ENCODE measurements around the gene EEF1A2. TPM values are rescaled to one million over a fixed set of nuclear protein-coding genes. Genes with fewer than 3 reads are reported as not detected.
A peak's percentile ranks its signal among the peaks of the same experiment; 100 is the strongest.

EEF1A2 gene
- polyA plus RNA-seq, 4 donors: 0.56 to 3.8 (median 1.4) TPM

DNA sequence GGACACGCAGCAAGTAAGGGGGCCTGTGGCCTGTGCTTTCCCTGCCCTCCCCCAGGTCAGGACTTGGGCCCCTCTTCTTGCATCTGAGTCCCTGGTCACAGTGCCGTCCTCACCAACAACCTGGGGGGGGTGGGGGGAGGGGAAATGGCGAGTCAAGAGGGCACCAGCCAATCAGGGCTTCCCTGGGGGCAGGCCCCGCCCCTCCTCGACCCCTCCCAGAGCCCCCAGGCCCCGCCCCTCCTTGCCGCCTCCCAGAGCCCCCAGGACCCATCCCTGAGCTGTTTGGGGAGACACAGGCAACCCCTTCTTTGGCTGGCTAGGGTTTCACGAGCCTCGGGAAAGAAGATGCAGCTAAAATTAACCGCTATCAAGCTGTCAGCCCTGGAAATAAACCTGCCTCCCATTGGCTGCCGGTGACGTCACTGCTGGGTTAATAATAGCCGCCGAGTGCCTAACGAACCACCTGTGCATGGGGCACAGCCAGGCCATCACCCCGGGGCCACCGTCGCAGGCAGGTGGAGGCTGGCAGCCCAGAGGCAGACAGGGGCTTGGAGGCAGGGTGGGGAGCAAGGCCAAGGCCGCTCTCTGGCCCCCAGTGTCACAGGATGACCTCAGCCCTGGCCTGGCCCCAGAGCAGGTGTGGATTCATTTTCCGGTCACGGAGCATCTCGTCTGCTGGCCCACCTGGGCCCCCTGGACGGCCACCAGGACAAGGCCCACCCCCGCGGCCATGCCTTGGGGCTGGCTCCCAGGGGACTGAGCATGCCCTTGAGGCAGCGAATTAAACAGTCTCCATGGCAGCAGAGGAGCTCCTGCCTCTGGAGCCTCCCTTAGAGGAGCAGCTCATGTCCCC, 3.2 kb upstream of the EEF1A2 start:
- no peak for DNase-seq (ENCODE audit: low read depth in 4 of 4, low spot score in 3 of 4)

DNA sequence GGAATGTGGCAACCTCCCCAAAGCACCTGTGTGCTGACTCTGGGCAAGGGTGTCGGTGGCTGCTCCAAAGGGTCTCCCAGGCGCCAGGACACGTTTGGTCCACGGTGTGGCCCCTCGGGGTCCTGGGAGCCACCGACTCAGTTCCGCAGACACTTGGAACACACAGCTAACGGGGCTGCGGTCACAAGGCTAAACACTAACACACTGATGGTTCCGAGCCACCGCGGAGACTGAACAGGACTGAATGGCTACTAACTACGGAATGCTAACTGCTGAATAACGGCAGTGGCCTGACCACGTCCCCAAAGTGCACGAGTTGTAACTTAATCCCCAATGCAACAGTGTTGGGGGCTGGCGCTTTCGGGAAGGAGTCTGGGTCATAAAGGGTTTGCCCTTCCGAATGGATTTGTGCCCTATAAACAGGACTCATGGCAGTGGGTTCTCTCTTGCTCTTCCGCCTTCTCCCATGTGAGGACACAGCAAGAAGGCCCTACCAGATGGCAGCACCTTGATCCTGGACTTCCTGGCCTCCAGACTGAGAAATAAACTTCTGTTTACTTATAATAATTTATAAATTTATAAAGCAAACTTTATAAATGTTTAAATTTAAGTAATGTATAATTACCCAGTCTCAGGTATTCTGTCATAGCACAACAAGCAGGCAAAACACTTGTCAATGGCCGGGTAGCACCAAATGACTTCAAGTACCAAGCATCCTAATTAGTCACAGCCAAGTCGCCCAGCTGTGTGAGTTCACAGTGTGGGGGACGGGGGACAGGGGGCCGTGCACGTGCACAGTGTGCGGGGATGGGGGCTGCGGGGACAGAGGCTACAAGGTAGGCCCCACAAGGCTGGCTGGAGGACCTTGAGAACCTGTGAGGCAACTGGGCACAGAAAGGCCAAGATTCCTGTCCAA, 2.3 kb upstream of the EEF1A2 start:
- DNase-seq (ENCODE audit: low read depth in 4 of 4, low spot score in 3 of 4): no peak

DNA sequence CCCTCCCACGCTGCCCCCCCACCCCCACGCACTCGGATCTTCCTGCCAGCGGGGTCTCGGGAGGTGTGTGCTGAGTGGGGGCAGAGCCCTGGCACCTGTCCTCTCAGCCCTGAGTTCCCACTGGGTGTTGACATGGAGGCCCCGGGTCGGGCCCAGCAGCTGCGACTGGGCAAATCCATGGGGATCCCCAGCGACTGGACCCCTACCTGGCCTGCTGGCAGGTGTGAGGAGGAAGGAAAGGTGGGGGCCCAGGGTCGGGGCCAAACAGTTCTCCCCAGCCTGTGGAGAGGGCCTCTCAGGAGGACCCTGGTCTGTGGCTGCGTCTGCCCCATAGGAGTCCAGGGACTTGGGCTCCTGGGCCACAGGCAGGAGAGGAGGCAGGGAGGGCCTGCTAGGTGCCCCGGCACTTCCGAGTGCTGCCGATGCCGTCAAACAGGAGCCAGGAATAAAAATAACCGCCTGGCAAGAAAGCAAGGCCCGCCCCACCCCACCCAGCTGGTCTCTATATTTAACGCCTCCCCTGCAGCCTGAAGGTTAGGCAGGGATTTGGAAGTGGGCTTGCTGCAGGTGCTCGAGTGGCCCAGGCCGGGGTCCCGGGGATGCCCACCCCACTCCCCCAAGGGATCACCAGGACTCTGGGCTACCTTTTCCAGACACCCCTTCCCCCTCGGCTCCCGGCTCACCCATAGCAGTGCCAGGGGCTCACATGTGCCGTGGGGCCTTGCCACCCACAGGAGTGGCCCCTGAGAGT, 1.4 kb upstream of the EEF1A2 start:
- DNase-seq (ENCODE audit: low read depth in 4 of 4, low spot score in 3 of 4): no peak

- no peak for DNase-seq (ENCODE audit: low read depth in 4 of 4, low spot score in 3 of 4)
Measured at GRCh38 chr20:63499338-63499969, 571 bp upstream of the EEF1A2 start.

DNA sequence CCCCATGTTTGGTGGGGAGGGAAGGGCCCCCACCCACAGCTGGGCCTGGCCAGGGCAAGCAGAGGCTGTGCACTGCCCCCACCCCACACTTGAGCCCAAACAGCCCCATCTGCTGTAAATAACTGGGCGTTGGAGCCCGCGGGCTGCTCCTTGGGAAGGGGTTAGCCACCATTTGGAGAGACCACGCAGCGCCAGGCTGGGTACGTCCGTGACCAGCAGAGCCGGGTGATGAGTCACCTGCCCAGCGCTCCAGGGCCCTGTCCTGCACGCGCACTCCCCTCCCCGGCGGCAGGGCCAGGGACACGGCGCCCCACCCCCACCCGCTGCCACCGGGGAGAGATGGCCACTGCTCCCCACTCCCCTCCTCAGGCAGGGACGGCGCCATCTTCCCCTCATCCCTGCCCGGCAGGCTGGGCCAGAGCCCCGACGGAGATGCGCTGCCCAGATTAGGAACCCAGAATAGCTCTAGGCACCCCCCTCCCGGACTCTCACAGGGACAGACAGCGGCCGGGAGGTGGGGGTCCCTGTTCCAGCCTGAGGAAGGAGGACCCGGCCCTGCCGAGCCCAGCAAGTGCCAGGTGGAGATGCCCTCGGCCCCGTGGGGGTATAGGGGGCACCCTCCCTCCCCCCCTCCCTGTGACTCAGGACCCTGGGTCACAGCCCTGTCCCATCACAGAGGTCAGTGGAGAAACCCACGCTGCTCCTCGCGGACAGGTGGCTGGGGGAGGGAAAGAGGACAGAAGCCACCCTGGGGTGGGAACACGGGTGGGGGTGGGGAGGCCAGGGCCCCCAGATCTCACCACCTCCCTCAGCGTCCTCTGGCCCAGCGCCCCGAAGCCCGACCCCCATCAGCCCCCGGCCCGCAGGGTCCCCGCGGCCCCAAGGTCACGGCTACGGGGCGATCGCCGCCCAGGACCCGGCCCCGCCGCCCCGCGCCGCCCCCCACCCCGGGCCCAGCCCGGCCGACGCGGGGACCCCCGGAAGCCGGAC, 642 bp downstream of the EEF1A2 start:
- DNase-seq (ENCODE audit: low read depth in 4 of 4, low spot score in 3 of 4): no peak

- DNase-seq (ENCODE audit: low read depth in 4 of 4, low spot score in 3 of 4): no peak
Measured at GRCh38 chr20:63497138-63497945, 1.5 kb downstream of the EEF1A2 start.

DNA sequence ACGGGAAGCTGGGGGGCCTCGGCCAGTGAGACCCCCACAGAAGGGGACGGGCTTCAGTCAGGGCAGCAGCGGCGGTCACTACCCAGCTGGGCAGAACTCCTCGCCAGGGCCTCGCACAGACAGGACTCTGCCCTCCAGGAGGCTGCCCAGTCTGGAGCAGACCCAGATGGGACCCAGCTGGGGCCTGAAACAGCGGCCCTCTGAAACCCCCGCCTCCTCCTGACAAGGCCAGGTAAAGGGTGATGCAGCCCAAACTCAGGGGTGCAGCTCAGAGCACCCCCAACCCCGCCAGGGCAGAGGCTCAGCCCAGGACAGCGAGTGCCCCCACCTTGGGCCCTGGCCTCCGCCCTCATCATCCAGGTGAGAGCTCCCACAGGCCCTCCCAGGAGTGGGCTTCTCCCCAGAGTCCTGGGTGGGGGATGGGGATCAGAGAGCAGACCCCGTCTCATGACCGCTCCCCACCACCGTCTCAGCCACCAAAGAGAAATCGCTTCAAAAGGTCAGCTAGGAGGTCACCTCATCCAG, 2.2 kb downstream of the EEF1A2 start:
- no peak for DNase-seq (ENCODE audit: low read depth in 4 of 4, low spot score in 3 of 4)

GRCh38 chr20:63495741-63496595, 2.9 kb downstream of the EEF1A2 start:
- peak in 1 of 4 donors; percentile 45 for DNase-seq (ENCODE audit: low read depth in 4 of 4, low spot score in 3 of 4)

GRCh38 chr20:63495167-63495720, 3.6 kb downstream of the EEF1A2 start:
- no peak for DNase-seq (ENCODE audit: low read depth in 4 of 4, low spot score in 3 of 4)

- no peak for DNase-seq (ENCODE audit: low read depth in 4 of 4, low spot score in 3 of 4)
Measured at GRCh38 chr20:63494420-63495166, 4.3 kb downstream of the EEF1A2 start.

- DNase-seq (ENCODE audit: low read depth in 4 of 4, low spot score in 3 of 4): no peak
Measured at GRCh38 chr20:63494084-63494419, 4.8 kb downstream of the EEF1A2 start.

GRCh38 chr20:63493563-63494020, 5.3 kb downstream of the EEF1A2 start:
- no peak for DNase-seq (ENCODE audit: low read depth in 4 of 4, low spot score in 3 of 4)

DNA sequence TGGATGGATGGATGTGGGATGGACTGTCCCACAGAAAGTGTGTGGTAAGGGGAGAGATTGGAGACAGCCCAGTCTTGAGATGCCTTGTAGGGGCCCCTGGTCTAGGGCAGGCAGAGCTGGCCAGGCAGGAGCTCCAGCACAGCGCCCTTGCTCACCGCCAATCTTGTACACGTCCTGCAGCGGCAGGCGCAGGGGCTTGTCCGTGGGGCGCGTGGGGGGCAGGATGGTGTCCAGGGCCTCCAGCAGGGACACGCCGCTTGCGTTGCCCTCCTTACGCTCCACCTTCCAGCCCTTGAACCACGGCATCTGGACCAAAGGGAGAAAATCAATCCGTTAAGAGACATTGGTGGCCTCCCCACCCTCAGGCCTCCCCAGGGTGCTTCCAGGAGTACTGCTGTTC, 5.9 kb downstream of the EEF1A2 start:
- DNase-seq (ENCODE audit: low read depth in 4 of 4, low spot score in 3 of 4): no peak

DNA sequence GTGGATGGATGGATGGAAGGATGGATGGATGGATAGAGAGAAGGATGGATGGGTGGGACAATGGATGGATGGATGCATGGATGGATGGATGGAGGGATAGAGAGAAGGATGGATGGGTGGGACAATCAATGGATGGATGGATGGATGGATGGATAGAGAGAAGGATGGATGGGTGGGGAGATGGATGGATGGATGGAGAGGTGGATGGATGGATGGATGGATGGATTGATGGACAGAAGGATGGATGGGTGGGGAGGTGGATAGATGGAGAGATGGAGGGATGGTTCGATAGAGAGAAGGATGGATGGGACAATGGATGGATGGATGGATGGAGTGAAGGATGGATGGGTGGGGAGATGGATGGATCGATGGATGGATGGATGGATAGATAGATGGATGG, 6.4 kb downstream of the EEF1A2 start:
- no peak for DNase-seq (ENCODE audit: low read depth in 4 of 4, low spot score in 3 of 4)

DNA sequence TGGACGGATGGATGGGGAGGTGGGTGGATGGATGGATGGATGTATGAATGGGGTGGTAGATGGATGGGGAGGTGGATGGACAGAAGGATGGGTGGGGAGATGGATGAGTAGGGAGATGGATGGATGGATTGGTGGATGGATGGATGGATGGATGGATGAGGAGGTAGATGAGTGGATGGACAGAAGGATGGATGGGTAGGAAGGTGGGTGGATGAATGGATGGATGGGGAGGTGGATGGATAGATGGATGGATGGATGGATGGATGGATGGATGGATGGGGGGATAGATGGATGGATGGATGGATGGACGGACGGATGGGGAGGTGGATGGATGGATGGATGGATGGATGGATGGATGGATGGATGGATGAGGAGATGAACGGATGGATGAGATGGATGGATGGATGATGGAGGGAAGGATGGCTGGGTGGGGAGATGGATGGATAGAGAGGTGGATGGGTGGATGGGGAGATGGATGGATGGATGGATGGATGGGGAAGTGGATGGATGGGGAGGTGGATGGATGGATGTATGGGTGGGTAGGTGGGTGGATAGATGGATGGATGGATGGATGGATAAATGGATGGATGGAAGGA, 7.2 kb downstream of the EEF1A2 start:
- no peak for DNase-seq (ENCODE audit: low read depth in 4 of 4, low spot score in 3 of 4)

DNA sequence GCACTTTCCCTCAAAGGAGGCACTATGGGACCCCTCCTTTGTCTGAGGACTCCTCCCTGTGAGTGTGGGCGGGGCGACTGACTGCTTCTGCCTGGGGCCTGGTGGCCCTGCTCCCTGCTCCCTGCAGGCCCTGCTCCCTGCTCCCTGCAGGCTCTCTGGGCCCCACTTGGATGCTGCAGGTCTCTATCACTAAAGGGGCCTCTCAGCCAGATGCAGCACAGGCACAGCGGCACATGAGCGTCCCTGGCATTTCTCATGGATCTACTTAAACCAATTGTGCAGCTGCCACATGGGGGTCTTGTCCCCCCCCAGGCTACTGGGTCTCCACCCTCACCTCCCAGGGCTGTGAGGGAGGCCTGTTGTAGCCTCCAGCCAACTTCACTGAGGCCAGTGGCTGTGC, 7.8 kb downstream of the EEF1A2 start:
- DNase-seq (ENCODE audit: low read depth in 4 of 4, low spot score in 3 of 4): no peak

All from right renal pelvis (tissue), 4 donors.